CD4-positive, alpha-beta T cell treated with Interleukin-15 for 1 hour (primary cell): ENCODE measurements around the gene PLXNA4.
A peak's percentile ranks its signal among the peaks of the same experiment; 100 is the strongest.

Source experiments
- DNase-seq: peaks from one replicate; pipeline ENCODE4 v3.0.0-alpha.2; 2020

Gene PLXNA4

GRCh38 chr7:132469681-132470080, 106.6 kb downstream of the PLXNA4 start:
- no peak for DNase-seq

- DNase-seq = no peak
These were observed 107.0 kb downstream of the PLXNA4 start for GRCh38 chr7:132469264-132469663.

DNA sequence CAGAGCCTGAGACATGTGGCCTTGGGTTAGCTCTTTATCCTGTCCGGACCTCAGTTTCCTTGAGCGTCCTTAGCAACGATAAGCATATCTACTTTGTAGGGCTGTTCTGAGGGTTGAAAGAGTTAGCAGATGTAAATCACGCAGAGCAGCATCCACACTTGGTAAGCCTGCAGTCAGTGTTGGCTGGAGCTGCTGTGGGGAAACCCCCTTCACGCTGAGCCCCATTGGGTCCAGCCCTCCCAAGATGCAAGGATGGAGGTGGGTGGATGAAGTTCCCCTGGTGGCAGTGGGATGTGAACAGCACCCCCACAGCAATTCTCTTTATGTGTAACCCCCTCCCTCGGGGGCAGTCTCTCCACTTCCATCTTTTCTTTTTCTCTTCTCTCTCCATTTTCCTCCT, 109.9 kb downstream of the PLXNA4 start:
- DNase-seq = no peak

GRCh38 chr7:132465516-132465915, 110.8 kb downstream of the PLXNA4 start:
- no peak for DNase-seq

- DNase-seq = no peak
These were observed 111.5 kb downstream of the PLXNA4 start for GRCh38 chr7:132464740-132465139.

DNA sequence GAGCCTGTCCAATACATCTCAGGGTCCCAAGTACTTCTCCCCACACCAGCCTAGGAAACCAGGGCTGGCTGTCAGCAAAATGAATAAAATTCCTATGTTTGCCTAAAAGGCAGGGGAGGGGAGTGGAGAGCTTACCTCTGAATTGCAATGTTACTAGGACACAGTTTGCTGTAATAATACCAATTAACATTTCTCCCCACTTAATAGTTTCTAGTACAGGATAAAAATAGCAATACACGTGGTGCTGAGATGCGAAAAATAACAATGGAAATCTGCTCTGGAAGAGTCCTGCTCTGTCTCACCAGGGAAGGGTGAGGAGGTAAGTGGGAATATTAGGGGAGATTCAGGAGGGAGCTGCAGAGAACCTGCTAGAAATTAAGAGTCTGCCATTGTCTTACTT, 112.3 kb downstream of the PLXNA4 start:
- no peak for DNase-seq

- no peak for DNase-seq
These were observed 113.8 kb downstream of the PLXNA4 start for GRCh38 chr7:132462478-132462877.

DNA sequence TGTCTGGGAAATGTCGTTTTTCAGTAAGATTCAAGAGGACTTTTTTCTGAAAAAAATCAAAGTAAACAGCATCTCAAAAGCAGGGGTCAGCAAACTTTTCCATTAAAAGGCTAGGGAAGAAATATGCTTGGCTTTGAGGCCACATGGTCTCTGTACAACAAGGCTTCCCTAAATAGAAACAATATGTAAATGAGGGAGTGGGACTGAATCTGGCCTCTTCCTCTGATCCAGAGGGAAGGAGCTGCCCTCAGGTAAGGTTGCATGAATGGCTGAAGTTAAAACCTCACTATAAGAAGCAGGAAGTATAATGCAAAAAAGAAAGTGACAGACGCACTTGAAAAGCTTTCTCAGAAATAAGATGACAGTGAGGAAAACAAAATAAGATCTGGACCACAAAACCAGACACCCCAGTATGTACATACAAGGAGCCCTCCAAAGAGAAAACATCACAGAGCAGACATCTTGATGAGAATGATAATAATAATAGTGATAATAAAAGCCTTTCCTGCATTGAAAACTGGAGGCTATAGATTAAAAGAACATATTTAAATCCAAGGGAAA, 115.2 kb downstream of the PLXNA4 start:
- no peak for DNase-seq

GRCh38 chr7:132458729-132459128, 117.5 kb downstream of the PLXNA4 start:
- DNase-seq = no peak

GRCh38 chr7:132457658-132458057, 118.6 kb downstream of the PLXNA4 start:
- DNase-seq = no peak

DNA sequence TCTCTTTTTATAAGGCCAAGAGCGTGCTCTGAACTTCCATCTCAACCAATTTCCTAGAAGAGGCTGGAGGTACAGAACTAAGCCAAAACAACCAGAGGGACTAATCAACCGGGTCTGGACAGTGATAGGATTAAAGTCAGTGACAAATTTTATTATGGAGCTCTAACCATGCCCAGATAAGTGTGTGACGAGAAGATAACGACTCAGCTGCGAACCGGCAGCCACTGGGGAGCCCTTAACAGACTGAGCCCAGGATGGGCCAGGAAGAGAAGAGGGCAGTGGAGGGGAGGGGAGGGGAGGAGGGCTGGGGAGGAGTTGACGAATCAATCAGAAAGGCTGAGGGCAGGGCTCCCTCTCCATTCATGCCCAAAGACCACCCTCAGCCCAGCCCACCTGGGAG, 119.9 kb downstream of the PLXNA4 start:
- DNase-seq = no peak

GRCh38 chr7:132455378-132455777, 120.9 kb downstream of the PLXNA4 start:
- DNase-seq = peak; percentile 39

DNA sequence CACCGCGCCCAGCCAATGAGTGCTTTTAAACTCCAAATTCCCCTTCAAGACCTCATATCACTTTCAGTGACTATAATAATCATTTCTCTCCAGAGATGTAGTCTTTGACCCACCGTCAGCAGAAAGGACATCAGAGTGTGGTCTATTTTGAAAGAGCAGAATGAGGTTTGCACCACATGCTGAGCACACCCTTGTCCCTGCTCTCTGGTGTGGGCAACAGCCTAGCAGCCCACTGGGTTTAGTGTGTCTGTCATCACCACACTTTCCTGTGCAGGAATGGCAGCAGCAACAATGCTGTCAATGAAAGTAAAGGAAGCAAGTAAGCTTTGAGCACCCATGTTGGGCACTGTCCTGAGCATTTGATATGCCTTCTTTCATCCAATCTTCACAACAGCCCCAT, 122.4 kb downstream of the PLXNA4 start:
- DNase-seq = no peak

GRCh38 chr7:132451161-132451560, 125.1 kb downstream of the PLXNA4 start:
- peak; percentile 55 for DNase-seq

- no peak for DNase-seq
These were observed 125.6 kb downstream of the PLXNA4 start for GRCh38 chr7:132450696-132451095.

GRCh38 chr7:132450188-132450587, 126.1 kb downstream of the PLXNA4 start:
- DNase-seq = no peak

DNA sequence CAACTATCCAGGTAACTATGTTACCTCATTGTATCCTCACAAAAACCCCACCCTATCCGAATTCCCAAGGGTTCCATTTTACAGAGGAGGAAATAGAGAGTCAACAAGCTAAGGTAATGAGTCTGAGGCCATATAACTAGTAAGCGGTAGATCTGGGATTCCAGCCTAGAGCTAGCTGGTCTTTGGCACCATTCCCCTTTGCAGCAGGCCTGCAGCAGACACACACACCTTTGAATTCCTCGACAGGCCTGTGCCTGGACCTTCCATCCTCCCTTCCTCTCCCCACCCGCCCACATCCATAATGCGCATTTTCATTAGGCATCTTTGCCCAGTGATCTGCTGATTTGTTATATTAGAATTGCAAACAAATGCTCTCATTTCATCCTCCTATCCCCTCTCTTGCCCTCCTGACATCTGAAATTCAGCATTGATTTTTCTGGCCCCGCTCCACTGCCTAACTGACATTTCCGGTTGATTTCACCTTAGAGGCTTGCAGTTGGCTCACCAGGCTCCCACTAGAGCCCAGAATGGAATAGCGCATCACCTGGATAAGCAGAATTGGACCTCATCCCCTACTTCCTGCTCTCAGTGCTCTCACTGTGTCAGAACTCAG, 129.5 kb downstream of the PLXNA4 start:
- no peak for DNase-seq

- peak; percentile 34 for DNase-seq
These were observed 130.0 kb downstream of the PLXNA4 start for GRCh38 chr7:132446260-132446659.

- no peak for DNase-seq
These were observed 132.3 kb downstream of the PLXNA4 start for GRCh38 chr7:132443761-132444520.

DNA sequence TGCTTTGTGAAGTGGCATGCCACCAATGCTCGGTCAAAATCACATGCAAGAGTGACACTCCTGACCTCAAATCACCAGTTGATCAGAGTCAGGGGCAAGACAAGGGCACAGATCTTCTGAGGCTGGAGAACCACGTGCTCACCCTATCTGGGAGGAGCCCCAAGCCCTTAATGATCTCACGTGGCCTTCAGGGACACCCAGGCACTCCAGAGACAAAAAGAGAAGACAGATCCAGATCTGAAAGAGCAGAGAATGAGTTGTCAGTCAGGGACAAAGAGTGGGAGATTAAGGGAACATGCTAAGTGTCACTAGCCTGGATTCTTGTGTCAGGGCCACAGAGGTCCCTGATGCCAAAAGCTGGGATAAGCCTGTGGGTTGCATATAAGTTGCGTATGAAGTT, 134.3 kb downstream of the PLXNA4 start:
- DNase-seq = no peak

DNA sequence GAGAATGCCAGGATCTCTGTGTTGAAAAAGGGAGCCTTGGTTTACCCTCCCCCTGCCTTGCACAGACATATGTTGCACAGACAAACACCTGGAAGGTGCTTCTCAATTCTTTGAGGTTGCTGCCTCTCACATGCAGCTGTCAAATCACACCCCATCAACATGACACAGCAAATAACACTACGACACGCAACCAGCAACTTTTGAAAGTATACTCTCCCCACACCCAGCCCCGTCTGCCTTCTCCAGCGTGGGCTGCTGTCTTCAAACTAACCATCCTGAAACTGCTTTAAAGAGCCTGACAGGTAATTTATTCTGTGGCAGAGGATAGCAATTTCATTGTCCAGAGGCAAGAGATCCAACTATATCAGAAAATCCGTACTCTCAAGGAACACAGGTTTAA, 136.1 kb downstream of the PLXNA4 start:
- no peak for DNase-seq

- no peak for DNase-seq
These were observed 137.3 kb downstream of the PLXNA4 start for GRCh38 chr7:132438926-132439325.

DNA sequence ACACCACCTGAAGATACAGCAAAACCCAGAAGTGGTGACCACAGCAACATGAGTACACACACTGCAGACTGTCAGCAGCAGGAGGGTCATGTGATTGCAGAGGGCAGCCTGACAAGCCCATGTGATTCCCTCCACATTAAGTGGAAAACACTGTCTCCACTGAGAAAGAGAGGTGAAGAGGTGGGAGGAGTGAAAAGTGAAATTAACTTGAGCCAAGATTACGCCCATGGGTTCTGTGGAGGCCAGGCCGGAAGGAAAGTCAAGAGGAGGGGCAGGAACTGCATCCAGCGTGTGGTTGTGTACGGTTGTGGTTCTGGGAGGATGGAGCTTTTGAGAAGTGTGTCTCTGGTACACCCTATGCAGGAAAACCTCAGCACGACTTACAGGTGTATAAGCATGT, 138.5 kb downstream of the PLXNA4 start:
- DNase-seq = no peak

DNA sequence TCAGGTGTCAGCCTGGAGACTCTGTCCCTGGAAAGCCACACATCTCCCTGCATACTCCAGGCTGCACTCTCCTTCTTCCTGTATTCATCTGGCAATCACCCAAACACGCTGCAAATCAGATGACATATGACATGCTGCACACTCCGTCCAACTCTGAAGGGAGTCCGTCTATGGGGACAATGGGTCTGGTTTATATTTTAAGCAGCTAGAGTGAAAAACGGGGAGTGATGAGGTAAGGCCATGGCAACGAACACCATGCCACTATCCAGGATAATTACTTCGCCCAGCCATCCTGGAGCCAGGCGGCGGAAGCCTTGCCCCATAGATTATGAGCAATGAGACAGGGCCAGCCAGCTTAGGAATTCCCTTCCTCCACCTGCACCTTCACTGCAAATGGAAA, 140.1 kb downstream of the PLXNA4 start:
- no peak for DNase-seq
